PC-3 (cell line): Measurements from ENCODE around the gene PLEKHM2.

Experiments used
- EZH2 ChIP-seq: fragments of 300-600 bp; sonication (generic); IDR thresholded peaks from one replicate; pipeline ENCODE4 v1.6.1; 2017; ENCODE audit warnings: antibody characterized with exemption, mild to moderate bottlenecking, low read length; ENCODE audit not compliant: unreplicated experiment
- EZH2phosphoT487 ChIP-seq: fragments of 300-600 bp; sonication (generic); IDR thresholded peaks from 2 replicates; pipeline ENCODE4 v1.6.1; 2018; ENCODE audit warnings: mild to moderate bottlenecking, antibody characterized with exemption, low read length, borderline replicate concordance
- TF ChIP-seq, protein P1 (sequence below): fragments of 300-600 bp; sonication (generic); conservative IDR thresholded peaks from 2 replicates; pipeline ENCODE4 v1.5.1; 2017; ENCODE audit warnings: antibody characterized with exemption, low read depth, mild to moderate bottlenecking, low read length

DNA sequence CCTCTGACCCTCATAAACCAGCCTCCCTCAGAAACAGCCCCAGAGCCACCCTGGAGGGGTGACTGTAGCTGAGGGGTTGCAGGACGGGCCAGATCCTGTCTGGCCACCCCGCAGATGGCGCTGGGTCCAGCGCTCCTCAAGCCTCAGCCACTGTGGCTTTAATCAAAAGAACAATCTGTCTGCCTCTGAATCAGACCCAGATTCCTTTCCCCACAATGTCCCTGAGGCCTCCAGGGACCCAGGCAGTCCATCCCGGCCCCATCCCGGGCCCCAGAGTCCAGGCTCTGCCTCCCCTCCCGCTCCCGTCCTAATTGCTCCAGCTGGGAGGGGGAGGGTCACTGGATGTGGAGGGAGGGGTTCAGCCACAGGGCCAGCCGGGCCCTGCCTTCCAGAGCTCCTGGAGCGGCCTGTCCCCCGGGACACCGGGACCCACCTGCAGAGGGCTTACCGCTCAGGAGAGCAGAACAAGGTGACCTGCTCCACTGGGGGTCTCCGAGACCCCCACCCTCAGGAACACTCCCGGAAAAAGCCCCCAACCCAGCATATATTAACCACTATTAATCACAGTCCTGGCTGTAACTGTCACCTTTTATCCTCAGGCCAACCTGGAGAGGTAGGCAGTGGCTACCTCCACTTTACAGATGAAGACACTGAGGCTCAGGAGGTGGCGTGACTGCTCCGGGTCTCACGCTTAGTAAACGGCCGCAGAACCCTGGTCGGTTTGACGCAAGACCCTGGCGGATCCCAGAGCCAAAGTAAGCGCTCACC, 73.6 kb downstream of the PLEKHM2 start:
- TF ChIP-seq, protein P1, sequence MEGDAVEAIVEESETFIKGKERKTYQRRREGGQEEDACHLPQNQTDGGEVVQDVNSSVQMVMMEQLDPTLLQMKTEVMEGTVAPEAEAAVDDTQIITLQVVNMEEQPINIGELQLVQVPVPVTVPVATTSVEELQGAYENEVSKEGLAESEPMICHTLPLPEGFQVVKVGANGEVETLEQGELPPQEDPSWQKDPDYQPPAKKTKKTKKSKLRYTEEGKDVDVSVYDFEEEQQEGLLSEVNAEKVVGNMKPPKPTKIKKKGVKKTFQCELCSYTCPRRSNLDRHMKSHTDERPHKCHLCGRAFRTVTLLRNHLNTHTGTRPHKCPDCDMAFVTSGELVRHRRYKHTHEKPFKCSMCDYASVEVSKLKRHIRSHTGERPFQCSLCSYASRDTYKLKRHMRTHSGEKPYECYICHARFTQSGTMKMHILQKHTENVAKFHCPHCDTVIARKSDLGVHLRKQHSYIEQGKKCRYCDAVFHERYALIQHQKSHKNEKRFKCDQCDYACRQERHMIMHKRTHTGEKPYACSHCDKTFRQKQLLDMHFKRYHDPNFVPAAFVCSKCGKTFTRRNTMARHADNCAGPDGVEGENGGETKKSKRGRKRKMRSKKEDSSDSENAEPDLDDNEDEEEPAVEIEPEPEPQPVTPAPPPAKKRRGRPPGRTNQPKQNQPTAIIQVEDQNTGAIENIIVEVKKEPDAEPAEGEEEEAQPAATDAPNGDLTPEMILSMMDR, result no peak
- TF ChIP-seq EZH2phosphoT487 (no peak), EZH2 (no peak)
